Cardiac muscle cell (in vitro differentiated cells and primary cell): Measurements from ENCODE around the gene HTR3E. TPM values are rescaled to one million over a fixed set of nuclear protein-coding genes. Genes with fewer than 3 reads are reported as not detected.
A peak's percentile ranks its signal among the peaks of the same experiment; 100 is the strongest.

Source experiments
- DNase-seq, 2 donors: peaks; one replicate each; pipeline versions ENCODE4 v3.0.0 to v3.0.0-alpha.2; 2010 to 2017; ENCODE audit warnings: low read depth in 1 of 2, low spot score in 1 of 2
- H3K27ac ChIP-seq: fragments of 200-600 bp; sonication (generic); 2 replicates; pipeline ENCODE4 v1.5.1; 2016
- H3K27me3 ChIP-seq: fragments of 200-600 bp; sonication (generic); 2 replicates; pipeline ENCODE4 v1.6.0; 2016; ENCODE audit warnings: control low read depth
- H3K36me3 ChIP-seq: fragments of 200-600 bp; sonication (generic); 2 replicates; pipeline ENCODE4 v1.5.1; 2016; ENCODE audit warnings: control low read depth
- H3K4me1 ChIP-seq: fragments of 200-600 bp; sonication (generic); 2 replicates; pipeline ENCODE4 v1.8.1; 2017; ENCODE audit warnings: low read depth, mild to moderate bottlenecking, mixed run types
- H3K4me3 ChIP-seq: fragments of 200-600 bp; sonication (generic); 2 replicates; pipeline ENCODE4 v1.5.1; 2016; ENCODE audit warnings: mild to moderate bottlenecking
- H3K9me3 ChIP-seq: fragments of 200-600 bp; sonication (generic); 2 replicates; pipeline ENCODE4 v1.5.1; 2017; ENCODE audit warnings: low read depth, mild to moderate bottlenecking, control low read depth
- CTCF ChIP-seq: IDR thresholded peaks from 2 replicates; pipeline ENCODE4 v1.5.1; 2012; ENCODE audit warnings: low read depth, mild to moderate bottlenecking, low read length
- polyA plus RNA-seq: library from polyadenylated mRNA; unstranded; fragments of >200 nt; fragmentation: Nextera tagmentation; extraction: Ambion mirVana; gene quantifications from 2 replicates; pipeline ENCODE4 v1.2.1, GENCODE V29; 2016
- total RNA-seq: library from RNA; depleted of rRNA; stranded (reverse); fragments of >200 nt; gene quantifications from 2 replicates; pipeline ENCODE4 v1.2.3, GENCODE V29; 2016

HTR3E gene
- total and polyA plus RNA-seq, 2 experiments from 2014 or later: 0.15 TPM; not detected in 1

- Histone ChIP-seq H3K9me3 (no peaks in the 10 kb centered on the region), H3K36me3 (no peaks in the 10 kb centered on the region), H3K4me3 (no peak overlapping the region), H3K27ac (no peak overlapping the region), H3K4me1 (peaks cover 8% of the 10 kb centered on the region), H3K27me3 (no peaks in the 10 kb centered on the region)
- no peak for DNase-seq
- no peak for TF ChIP-seq CTCF
Measured at GRCh38 chr3:184132945-184133344, 36.1 kb downstream of the HTR3E start.

GRCh38 chr3:184133840-184134745 is 37.2 kb downstream of the HTR3E start:
- no peak for TF ChIP-seq CTCF
- Histone ChIP-seq H3K4me1 (peaks cover 8% of the 10 kb centered on the region), H3K9me3 (no peaks in the 10 kb centered on the region), H3K27ac (peak overlapping the region; percentile 76), H3K4me3 (peak overlapping the region; percentile 93), H3K27me3 (no peaks in the 10 kb centered on the region), H3K36me3 (no peaks in the 10 kb centered on the region)
- DNase-seq: peak; percentile 89 to 90

- peaks cover 8% of the 10 kb centered on the region for H3K4me1 ChIP-seq
- no peaks in the 10 kb centered on the region for H3K36me3 ChIP-seq
- DNase-seq: no peak
- peak overlapping the region; percentile 93 for H3K4me3 ChIP-seq
- TF ChIP-seq CTCF: no peak
- H3K27me3 ChIP-seq: no peaks in the 10 kb centered on the region
- H3K27ac ChIP-seq: peak overlapping the region; percentile 76
- H3K9me3 ChIP-seq: no peaks in the 10 kb centered on the region
Measured at GRCh38 chr3:184134746-184135148, 37.9 kb downstream of the HTR3E start.

GRCh38 chr3:184135149-184135910 is 38.5 kb downstream of the HTR3E start, which contains the start of gene EIF2B5:
EIF2B5 (plus strand) TSS chr3:184135358; CDS start chr3:184135386, 28 bp downstream.
- H3K27me3 ChIP-seq: no peaks in the 10 kb centered on the region
- peak; percentile 94 for DNase-seq
- TF ChIP-seq CTCF: peak; percentile 51
- H3K4me1 ChIP-seq: peaks cover 8% of the 10 kb centered on the region
- H3K9me3 ChIP-seq: no peaks in the 10 kb centered on the region
- H3K36me3 ChIP-seq: peaks cover under 1% of the 10 kb centered on the region
- peak within 1 kb of the TSS; percentile 76 for H3K27ac ChIP-seq
- H3K4me3 ChIP-seq: peak within 1 kb of the TSS; percentile 93

- TF ChIP-seq CTCF: no peak
- peak overlapping the region; percentile 93 for H3K4me3 ChIP-seq
- H3K27ac ChIP-seq: peak overlapping the region; percentile 76
- no peak for DNase-seq
- peaks cover 5% of the 10 kb centered on the region for H3K36me3 ChIP-seq
- no peaks in the 10 kb centered on the region for H3K9me3 ChIP-seq
- peaks cover 8% of the 10 kb centered on the region for H3K4me1 ChIP-seq
- no peaks in the 10 kb centered on the region for H3K27me3 ChIP-seq
Measured at GRCh38 chr3:184135911-184136260, 39.0 kb downstream of the HTR3E start.
